Measurements from ENCODE around the gene PTCD1.
"Not testable (repeated sequence)": the region's sequence is repeated elsewhere in the genome, so short reads cannot be mapped to it uniquely, and the experiment has no call there.

Gene PTCD1

DNA sequence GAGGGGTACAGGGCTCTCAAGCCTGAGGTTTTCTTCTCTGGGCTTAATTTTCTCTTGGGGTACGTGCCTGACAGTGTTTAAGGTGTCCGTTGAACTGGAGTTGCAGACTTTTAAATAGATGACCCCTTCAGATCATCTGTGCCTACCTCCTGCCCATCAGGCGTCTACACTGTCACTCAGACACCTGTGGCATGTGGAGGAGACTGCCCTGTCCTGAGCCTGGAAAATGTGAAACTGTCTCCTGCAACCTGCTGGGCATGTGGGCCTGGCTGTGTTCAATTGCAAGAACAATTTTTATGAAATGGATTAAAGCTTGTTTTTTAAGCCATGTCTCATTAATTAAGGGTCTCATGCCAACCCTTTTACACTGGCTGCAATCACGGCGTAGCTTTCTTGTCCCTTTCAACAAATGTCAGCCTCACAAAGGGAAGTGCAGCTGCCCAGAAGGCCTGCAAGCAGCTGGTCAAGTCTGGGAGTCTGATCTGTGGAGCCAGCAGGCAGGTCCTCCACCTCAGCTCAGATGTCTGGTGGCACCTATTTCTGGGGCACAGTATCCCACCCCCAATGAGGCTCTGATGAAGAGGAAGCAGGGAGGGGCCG is 18.6 kb upstream of the PTCD1 start:
- DNase-seq (ENCODE audit: low spot score in 2 of 2) (no peak), ATAC-seq (no peak)
- H3K4me1 Mint-ChIP-seq = peaks cover 35% of the 10 kb centered on the region
- no peak overlapping the region for H3K4me3 Mint-ChIP-seq
- no peaks in the 10 kb centered on the region for H3K9me3 Mint-ChIP-seq
- peaks cover 96% of the 10 kb centered on the region for H3K36me3 Mint-ChIP-seq
- H3K27ac Mint-ChIP-seq = peak overlapping the region; percentile 58

DNA sequence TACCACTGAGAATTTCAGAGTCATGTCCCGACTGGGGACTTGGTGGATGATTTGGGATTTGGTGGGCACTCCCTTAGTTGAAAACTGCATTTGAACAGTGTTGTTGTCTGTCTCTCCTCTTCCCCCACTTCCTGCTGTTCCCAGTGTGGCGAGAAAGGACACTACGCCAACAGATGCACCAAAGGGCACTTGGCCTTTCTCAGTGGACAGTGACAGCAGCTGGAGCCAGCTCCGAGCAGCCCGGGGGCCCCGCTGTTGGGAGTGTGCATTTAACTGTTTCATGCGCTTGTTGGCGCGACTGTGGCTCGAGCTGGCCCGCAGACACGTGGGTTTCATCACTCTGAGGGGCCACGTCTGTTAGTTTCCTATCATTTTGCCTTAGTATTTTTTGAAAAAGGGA is 17.7 kb upstream of the PTCD1 start:
- H3K4me3 Mint-ChIP-seq = no peak overlapping the region
- peaks cover 94% of the 10 kb centered on the region for H3K36me3 Mint-ChIP-seq
- H3K27ac Mint-ChIP-seq = no peak overlapping the region
- DNase-seq (ENCODE audit: low spot score in 2 of 2) (no peak), ATAC-seq (no peak)
- H3K4me1 Mint-ChIP-seq = peaks cover 35% of the 10 kb centered on the region
- H3K9me3 Mint-ChIP-seq = no peaks in the 10 kb centered on the region

DNA sequence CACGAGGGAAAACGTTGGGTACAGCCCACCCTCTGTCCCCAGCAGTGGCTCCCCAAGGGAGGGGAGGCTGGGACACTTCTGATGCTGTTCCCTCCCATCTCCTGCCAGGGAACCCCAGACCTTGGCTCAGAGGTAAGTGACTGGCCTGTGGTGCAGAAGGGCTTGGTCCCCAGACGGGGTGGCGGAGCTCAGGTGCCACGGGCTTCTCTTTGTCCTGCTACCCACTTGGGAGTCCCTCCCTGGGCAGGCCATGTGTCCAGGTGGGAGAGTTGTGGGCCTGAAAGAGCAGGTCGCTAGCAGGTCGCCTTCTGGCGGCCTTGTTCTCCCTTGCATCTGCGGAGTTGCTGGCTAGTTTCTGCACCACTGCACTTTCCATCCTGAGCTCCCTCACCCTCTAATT is 17.3 kb upstream of the PTCD1 start:
- no peak overlapping the region for H3K4me3 Mint-ChIP-seq
- ATAC-seq (no peak), DNase-seq (ENCODE audit: low spot score in 2 of 2) (no peak)
- no peak overlapping the region for H3K27ac Mint-ChIP-seq
- no peaks in the 10 kb centered on the region for H3K9me3 Mint-ChIP-seq
- peaks cover 94% of the 10 kb centered on the region for H3K36me3 Mint-ChIP-seq
- H3K4me1 Mint-ChIP-seq = peaks cover 34% of the 10 kb centered on the region

DNA sequence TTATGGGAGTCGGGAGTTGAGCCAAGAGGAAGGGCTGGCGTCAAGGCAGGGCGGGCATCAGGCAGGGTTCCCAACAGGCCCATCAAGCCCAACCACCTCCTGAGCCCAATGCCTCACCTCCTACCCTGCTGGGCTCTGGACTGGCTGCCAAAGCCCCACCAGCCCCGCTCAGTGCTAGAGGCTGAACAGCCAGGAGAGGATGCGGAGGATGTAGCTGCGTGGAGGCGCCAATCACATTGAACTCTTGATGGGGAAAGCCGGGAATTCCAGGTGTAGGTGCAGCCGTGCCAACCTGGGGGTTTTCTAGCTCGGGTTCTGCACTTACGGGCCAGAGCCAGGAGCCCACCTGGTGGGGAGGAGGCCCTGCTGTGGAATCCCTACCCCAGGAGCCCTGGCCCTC is 14.5 kb upstream of the PTCD1 start:
- peaks cover 19% of the 10 kb centered on the region for H3K4me1 Mint-ChIP-seq
- H3K4me3 Mint-ChIP-seq = no peak overlapping the region
- H3K36me3 Mint-ChIP-seq = peaks cover 94% of the 10 kb centered on the region
- DNase-seq (ENCODE audit: low spot score in 2 of 2) (no peak), ATAC-seq (no peak)
- no peak overlapping the region for H3K27ac Mint-ChIP-seq
- no peaks in the 10 kb centered on the region for H3K9me3 Mint-ChIP-seq

DNA sequence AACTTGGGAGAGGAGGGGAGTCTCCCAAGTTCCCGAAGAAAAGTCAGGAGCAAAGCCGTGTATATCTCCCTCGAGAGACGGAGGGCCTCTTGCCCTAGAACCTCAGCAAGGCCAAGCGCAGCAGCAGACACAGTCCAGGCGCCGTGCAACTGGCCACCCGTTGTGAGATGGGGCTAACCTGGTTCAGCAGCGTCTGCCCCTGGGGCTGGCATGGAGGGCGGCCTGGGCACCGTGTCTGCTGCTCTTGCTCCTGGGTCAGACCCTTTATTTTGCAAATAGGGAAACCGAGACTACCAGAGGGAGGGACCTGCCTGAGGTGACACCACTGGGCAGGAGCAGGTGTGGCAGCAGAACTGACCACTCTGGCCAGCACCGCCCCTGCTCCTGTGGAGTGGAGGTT is 13.9 kb upstream of the PTCD1 start:
- Mint-ChIP-seq H3K36me3 (peaks cover 94% of the 10 kb centered on the region), H3K4me1 (peaks cover 19% of the 10 kb centered on the region), H3K4me3 (no peak overlapping the region), H3K27ac (no peak overlapping the region), H3K9me3 (no peaks in the 10 kb centered on the region)
- no peak for ATAC-seq
- DNase-seq (ENCODE audit: low spot score in 2 of 2) = no peak

DNA sequence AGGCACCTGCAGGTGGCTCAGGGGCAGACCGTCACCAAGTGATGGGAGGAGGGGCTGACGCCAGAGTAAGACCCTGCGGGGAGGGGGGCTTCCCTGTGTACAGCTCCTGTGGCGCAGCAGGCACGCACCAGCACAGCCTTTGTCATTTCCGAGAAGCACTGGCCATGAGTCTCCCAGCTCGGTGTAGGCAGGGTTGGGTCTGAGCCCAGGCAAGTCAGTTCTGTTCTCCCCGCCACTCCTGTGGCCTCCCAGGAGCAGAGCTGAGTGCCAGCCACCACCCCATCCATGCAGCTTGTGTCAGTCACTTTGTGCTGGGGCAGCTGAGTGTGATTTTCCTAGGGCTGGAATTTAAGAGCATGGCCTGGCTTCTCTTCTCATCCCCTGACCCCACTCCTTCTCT is 13.3 kb upstream of the PTCD1 start:
- H3K4me1 Mint-ChIP-seq = peaks cover 15% of the 10 kb centered on the region
- DNase-seq (ENCODE audit: low spot score in 2 of 2) (no peak), ATAC-seq (no peak)
- no peak overlapping the region for H3K4me3 Mint-ChIP-seq
- H3K36me3 Mint-ChIP-seq = peaks cover 94% of the 10 kb centered on the region
- H3K27ac Mint-ChIP-seq = no peak overlapping the region
- no peaks in the 10 kb centered on the region for H3K9me3 Mint-ChIP-seq

DNA sequence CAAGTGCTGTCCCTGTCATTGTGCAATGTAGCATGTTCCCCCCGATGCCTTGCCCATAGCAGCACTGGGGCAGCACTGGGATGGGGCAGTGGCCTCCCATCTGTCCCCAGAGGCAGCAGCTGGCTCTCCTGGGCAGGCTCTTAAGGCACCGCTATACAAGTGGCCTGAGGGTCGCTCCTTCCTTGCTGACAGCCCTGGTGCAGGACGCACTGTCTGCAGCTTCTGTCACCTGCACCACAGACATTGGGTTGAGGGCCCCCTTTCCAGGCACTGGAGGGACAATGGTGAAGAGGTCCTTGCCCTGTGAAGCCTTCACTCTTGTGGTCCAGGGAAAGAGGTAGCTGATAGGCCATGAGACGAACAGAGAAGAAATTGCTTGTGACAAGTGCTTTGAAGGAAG is 10.7 kb upstream of the PTCD1 start:
- ATAC-seq (no peak), DNase-seq (ENCODE audit: low spot score in 2 of 2) (no peak)
- Mint-ChIP-seq H3K4me1 (peaks cover 5% of the 10 kb centered on the region), H3K36me3 (peaks cover 94% of the 10 kb centered on the region), H3K27ac (peak overlapping the region; percentile 84), H3K4me3 (no peak overlapping the region), H3K9me3 (no peaks in the 10 kb centered on the region)

DNA sequence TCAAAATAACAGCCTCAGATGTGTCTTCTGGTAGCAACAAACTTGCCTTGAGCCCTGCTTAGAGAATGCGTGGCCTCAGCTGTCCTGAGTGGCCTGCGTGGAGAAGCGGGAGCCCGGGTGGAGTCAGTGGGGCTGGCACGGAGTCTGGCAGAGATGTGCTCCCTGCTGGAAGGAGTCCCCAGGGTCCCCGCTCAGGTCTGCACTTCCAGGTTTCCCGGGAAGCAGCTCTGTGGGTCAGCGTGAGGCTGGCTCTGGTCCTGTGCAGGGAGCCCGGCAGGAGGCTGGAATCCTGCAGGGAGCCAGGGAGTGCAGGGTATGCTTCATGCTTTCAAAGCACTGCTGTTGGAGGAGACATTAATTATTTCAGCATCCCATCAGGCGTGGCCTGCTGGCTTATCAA is 10.3 kb upstream of the PTCD1 start:
- peaks cover 94% of the 10 kb centered on the region for H3K36me3 Mint-ChIP-seq
- no peaks in the 10 kb centered on the region for H3K9me3 Mint-ChIP-seq
- DNase-seq (ENCODE audit: low spot score in 2 of 2) (no peak), ATAC-seq (no peak)
- H3K27ac Mint-ChIP-seq = no peak overlapping the region
- peaks cover 5% of the 10 kb centered on the region for H3K4me1 Mint-ChIP-seq
- H3K4me3 Mint-ChIP-seq = no peak overlapping the region

DNA sequence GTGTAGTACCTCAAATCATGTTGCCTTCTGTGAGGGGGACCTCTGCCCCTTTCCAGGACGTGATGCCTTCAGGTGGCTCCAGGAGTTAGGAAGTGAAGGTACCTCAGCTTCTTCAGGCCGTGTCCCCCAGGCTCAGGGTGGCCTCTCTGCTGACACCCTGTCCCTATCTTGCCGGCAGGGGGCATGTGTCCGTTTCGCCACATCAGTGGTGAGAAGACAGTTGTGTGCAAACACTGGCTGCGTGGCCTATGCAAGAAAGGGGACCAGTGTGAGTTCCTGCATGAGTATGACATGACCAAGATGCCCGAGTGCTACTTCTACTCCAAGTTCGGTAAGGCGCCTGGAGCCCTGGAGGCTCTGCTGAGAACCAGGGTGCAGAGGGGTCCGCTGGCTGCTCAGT is 9.3 kb upstream of the PTCD1 start:
- peaks cover 11% of the 10 kb centered on the region for H3K4me1 Mint-ChIP-seq
- no peaks in the 10 kb centered on the region for H3K9me3 Mint-ChIP-seq
- no peak for DNase-seq (ENCODE audit: low spot score in 2 of 2)
- no peak overlapping the region for H3K4me3 Mint-ChIP-seq
- ATAC-seq = no peak
- peaks cover 94% of the 10 kb centered on the region for H3K36me3 Mint-ChIP-seq
- H3K27ac Mint-ChIP-seq = no peak overlapping the region

DNA sequence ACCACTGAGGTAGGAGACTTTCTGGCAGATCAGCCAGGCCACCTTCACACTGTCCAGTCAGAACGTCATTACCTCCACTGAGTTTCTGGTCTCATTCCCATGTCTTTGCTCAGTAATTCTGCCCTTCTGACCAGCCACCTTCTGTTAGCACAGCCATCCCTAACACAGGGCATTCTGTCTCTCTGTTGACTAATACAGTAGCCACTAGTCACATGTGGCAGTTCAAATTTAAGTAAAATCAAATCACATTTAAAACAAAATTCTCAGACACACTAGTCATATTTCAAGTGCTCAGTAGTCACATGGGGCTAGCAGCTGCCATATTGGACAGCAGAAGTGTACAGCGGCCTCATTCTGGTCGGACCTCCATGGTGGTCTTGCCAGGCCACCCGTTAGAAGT is 7.5 kb upstream of the PTCD1 start:
- peaks cover 20% of the 10 kb centered on the region for H3K4me1 Mint-ChIP-seq
- DNase-seq (ENCODE audit: low spot score in 2 of 2) (no peak), ATAC-seq (no peak)
- no peaks in the 10 kb centered on the region for H3K9me3 Mint-ChIP-seq
- no peak overlapping the region for H3K4me3 Mint-ChIP-seq
- peaks cover 100% of the 10 kb centered on the region for H3K36me3 Mint-ChIP-seq
- H3K27ac Mint-ChIP-seq = no peak overlapping the region

DNA sequence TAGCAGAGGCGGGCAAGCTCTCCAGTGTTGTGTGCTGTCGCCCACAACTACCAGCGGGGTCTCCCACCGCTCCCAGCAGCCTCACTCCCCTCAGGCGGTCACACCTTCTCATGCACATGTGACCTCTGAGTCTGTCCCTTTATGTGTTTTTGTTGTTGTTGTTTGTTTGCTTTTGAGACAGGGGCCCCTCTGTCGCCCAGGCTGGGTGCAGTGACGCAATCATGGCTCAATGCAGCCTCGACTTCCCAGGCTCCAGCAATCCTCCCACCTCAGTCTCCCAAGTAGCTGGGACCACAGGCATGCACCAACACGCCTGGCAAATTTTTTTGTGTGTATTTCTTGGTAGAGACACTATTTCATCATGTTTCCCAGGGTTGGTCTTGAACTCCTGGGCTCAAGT is 1.6 kb upstream of the PTCD1 start:
- Mint-ChIP-seq H3K36me3 (peaks cover 62% of the 10 kb centered on the region), H3K27ac (peak overlapping the region; percentile 98)

DNA sequence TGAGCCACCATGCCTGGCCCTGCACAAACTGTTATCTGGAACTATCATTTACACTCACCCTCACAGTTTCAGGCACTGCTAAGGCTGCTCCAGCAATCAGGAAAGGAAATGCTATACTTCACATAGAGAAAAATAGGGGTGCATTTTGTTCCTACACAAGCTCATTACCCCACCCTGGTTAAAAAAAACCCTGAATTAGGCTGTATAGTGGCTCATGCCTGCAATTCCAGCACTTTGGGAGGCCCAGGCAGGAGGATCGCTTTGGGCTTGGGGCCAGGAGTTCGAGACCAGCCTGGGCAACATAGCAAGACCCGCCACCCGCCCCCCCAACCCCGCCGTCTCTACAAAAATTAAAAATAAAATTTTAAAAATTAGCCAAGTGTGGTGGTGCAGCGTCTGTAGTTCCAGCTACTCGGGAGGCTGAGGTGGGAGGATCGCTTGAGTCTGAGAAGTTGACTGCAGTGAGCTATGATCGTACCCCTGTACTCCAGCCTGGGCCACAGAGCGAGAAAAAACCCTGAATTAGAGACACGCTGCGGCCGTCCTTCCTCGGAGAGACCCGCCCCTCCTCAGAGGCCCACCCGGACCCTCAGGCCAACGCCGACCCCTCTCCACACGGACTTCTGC is 539 bp downstream of the PTCD1 start:
- H3K4me1 Mint-ChIP-seq = peaks cover 34% of the 10 kb centered on the region
- peak; percentile 31 for ATAC-seq
- H3K4me3 Mint-ChIP-seq = peak overlapping the region; percentile 99
- DNase-seq (ENCODE audit: low spot score in 2 of 2) = no peak
- H3K27ac Mint-ChIP-seq = peak overlapping the region; percentile 98
- H3K36me3 Mint-ChIP-seq = peaks cover 62% of the 10 kb centered on the region
- no peaks in the 10 kb centered on the region for H3K9me3 Mint-ChIP-seq

More for the DNA sequence above, 1.6 kb upstream of the PTCD1 start:
- Mint-ChIP-seq H3K9me3 (no peaks in the 10 kb centered on the region), H3K4me1 (peaks cover 38% of the 10 kb centered on the region), H3K4me3 (peak overlapping the region; percentile 99)
- DNase-seq (ENCODE audit: low spot score in 2 of 2) = no peak
- no peak for ATAC-seq

DNA sequence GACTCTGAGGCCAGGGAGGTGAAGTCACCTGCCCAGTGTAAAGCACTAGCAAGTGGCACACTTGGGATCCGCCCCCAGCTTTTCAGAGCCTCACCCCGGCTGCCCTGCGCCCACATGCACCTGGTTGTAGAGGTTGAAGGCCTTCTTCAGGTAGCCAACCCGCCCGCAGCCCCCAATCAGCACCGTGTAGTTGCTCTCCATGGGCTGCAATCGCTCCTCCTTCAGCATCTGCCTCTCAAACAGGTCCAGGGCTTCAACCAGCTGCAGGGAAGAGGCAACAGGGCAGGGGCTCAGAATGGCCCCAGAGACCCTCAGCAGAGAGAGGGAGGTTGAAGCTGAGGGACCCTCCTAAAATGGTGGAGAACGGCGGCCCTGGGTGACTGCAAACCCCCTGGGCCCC is 5.4 kb downstream of the PTCD1 start:
- no peak overlapping the region for H3K4me3 Mint-ChIP-seq
- no peak for ATAC-seq
- no peaks in the 10 kb centered on the region for H3K4me1 Mint-ChIP-seq
- peaks cover 69% of the 10 kb centered on the region for H3K36me3 Mint-ChIP-seq
- H3K27ac Mint-ChIP-seq = peak overlapping the region; percentile 20
- no peak for DNase-seq (ENCODE audit: low spot score in 2 of 2)
- H3K9me3 Mint-ChIP-seq = no peaks in the 10 kb centered on the region

DNA sequence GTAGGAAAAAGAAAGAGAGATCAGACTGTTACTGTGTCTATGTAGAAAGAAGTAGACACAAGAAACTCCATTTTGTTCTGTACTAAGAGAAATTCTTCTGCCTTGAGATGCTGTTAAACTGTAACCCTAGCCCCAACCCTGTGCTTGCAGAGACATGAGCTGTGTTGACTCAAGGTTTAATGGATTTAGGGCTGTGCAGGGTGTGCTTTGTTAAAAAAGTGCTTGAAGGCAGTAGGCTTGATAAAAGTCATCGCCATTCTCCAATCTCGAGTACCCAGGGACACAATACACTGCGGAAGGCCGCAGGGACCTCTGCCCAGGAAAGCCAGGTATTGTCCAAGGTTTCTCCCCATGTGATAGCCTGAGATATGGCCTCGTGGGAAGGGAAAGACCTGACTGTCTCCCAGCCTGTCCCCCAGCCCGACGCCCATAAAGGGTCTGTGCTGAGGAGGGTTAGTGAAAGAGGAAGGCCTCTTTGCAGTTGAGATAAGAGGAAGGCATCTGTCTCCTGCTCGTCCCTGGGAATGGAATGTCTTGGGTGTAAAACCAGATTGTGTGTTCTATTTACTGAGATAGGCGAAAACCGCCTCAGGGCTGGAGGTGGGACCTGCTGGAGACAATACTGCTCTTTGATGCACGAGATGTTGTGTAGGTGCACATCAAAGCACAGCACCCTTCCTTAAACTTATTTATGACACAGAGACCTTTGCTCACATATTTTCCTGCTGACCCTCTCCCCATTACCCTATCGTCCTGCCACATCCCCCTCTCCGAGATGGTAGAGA is 6.7 kb downstream of the PTCD1 start:
- not testable (repeated sequence) for ATAC-seq, H3K4me3 Mint-ChIP-seq
- peaks cover 76% of the 10 kb centered on the region for H3K36me3 Mint-ChIP-seq

DNA sequence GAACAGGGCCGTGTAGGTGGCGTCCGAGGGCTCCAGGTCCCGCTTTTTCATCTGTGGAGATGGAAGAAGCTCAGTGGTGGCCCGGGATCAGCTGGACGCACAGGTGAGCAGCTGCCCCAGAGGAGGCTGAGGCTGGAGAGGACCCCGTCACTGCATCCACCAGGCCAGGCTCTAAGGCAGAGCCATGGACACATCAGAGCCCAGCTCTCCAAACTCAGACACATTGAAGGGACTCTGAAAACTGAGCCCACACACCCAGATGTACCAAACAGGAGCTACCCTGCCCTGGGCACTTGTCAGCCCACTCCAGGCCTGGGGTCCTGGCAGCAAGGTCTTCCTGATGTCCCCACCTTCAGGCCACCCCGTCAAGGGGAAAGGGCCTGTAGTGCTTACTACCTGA is 8.8 kb downstream of the PTCD1 start:
- Mint-ChIP-seq H3K4me1 (no peaks in the 10 kb centered on the region), H3K4me3 (no peak overlapping the region), H3K27ac (peak overlapping the region; percentile 26), H3K36me3 (peaks cover 80% of the 10 kb centered on the region), H3K9me3 (no peaks in the 10 kb centered on the region)
- ATAC-seq (peak; percentile 11), DNase-seq (ENCODE audit: low spot score in 2 of 2) (no peak)

More for the DNA sequence above, 6.7 kb downstream of the PTCD1 start:
- not testable (repeated sequence) for H3K9me3 Mint-ChIP-seq; H3K27ac Mint-ChIP-seq; DNase-seq (ENCODE audit: low spot score in 2 of 2); H3K4me1 Mint-ChIP-seq
